Glutamatergic neuron (in vitro differentiated cells): ENCODE data around the gene ZCCHC24. TPM values are rescaled to one million over a fixed set of nuclear protein-coding genes. Genes with fewer than 3 reads are reported as not detected.

Experiments
- DNase-seq: peaks from one replicate; pipeline ENCODE4 v3.0.0; 2022
- H3K27ac Mint-ChIP-seq: one replicate; pipeline ENCODE4 v1.8.0; 2020; ENCODE audit warnings: mild to moderate bottlenecking, mixed read lengths, inconsistent platforms; ENCODE audit not compliant: unreplicated experiment
- H3K27me3 Mint-ChIP-seq: one replicate; pipeline ENCODE4 v1.8.0; 2020; ENCODE audit warnings: mild to moderate bottlenecking, moderate library complexity, mixed read lengths, inconsistent platforms; ENCODE audit not compliant: unreplicated experiment
- H3K36me3 Mint-ChIP-seq: one replicate; pipeline ENCODE4 v1.8.0; 2020; ENCODE audit warnings: mild to moderate bottlenecking, mixed read lengths, inconsistent platforms; ENCODE audit not compliant: unreplicated experiment
- H3K4me1 Mint-ChIP-seq: one replicate; pipeline ENCODE4 v1.8.0; 2020; ENCODE audit warnings: mild to moderate bottlenecking, low read depth, mixed read lengths, inconsistent platforms; ENCODE audit not compliant: unreplicated experiment
- H3K4me3 Mint-ChIP-seq: one replicate; pipeline ENCODE4 v1.8.0; 2020; ENCODE audit warnings: mild to moderate bottlenecking, mixed read lengths, inconsistent platforms; ENCODE audit not compliant: unreplicated experiment
- H3K9me3 Mint-ChIP-seq: one replicate; pipeline ENCODE4 v1.8.0; 2020; ENCODE audit warnings: mild to moderate bottlenecking, moderate library complexity, mixed read lengths, inconsistent platforms; ENCODE audit not compliant: unreplicated experiment
- CTCF ChIP-seq: fragments of 200-600 bp; sonication (generic); IDR thresholded peaks from one replicate; pipeline ENCODE4 v1.5.0; 2021; ENCODE audit not compliant: partially characterized antibody, unreplicated experiment
- total RNA-seq: library from RNA; stranded (reverse); fragmentation: NEBNext Ultra II Directional; extraction: Animal tissue kit (Norgen Biotek cat#: 25700); gene quantifications from one replicate; pipeline ENCODE4 v1.2.1, GENCODE V29; 2021; ENCODE audit not compliant: unreplicated experiment

ZCCHC24 gene
- total RNA-seq, 1 donor from 2014 or later = 3.0 TPM

GRCh38 chr10:79378647-79379511 lies 66.5 kb downstream of the ZCCHC24 start:
- H3K4me1 Mint-ChIP-seq = peaks cover 5% of the 10 kb centered on the region
- H3K27ac Mint-ChIP-seq = no peak overlapping the region
- no peak for TF ChIP-seq CTCF
- H3K9me3 Mint-ChIP-seq = no peaks in the 10 kb centered on the region
- DNase-seq = no peak
- H3K36me3 Mint-ChIP-seq = no peaks in the 10 kb centered on the region
- H3K27me3 Mint-ChIP-seq = peaks cover 1% of the 10 kb centered on the region
- H3K4me3 Mint-ChIP-seq = no peak overlapping the region

- TF ChIP-seq CTCF = no peak
- no peak overlapping the region for H3K27ac Mint-ChIP-seq
- no peaks in the 10 kb centered on the region for H3K36me3 Mint-ChIP-seq
- H3K27me3 Mint-ChIP-seq = peaks cover 1% of the 10 kb centered on the region
- DNase-seq = no peak
- H3K4me3 Mint-ChIP-seq = no peak overlapping the region
- H3K9me3 Mint-ChIP-seq = no peaks in the 10 kb centered on the region
- H3K4me1 Mint-ChIP-seq = peaks cover 5% of the 10 kb centered on the region
These were observed 67.1 kb downstream of the ZCCHC24 start for GRCh38 chr10:79378383-79378646.

- Mint-ChIP-seq H3K36me3 (no peaks in the 10 kb centered on the region), H3K9me3 (no peaks in the 10 kb centered on the region)
- no peak for DNase-seq
These were observed 67.7 kb downstream of the ZCCHC24 start for GRCh38 chr10:79377557-79378382.

GRCh38 chr10:79376751-79377556 lies 68.5 kb downstream of the ZCCHC24 start:
- H3K36me3 Mint-ChIP-seq = no peaks in the 10 kb centered on the region
- H3K27ac Mint-ChIP-seq = no peak overlapping the region
- no peak for DNase-seq
- no peaks in the 10 kb centered on the region for H3K9me3 Mint-ChIP-seq
- peaks cover 1% of the 10 kb centered on the region for H3K27me3 Mint-ChIP-seq
- no peak for TF ChIP-seq CTCF
- peaks cover 2% of the 10 kb centered on the region for H3K4me1 Mint-ChIP-seq
- H3K4me3 Mint-ChIP-seq = no peak overlapping the region

More at GRCh38 chr10:79377557-79378382, 67.7 kb downstream of the ZCCHC24 start:
- peaks cover 1% of the 10 kb centered on the region for H3K27me3 Mint-ChIP-seq
- no peak overlapping the region for H3K4me3 Mint-ChIP-seq
- peaks cover 5% of the 10 kb centered on the region for H3K4me1 Mint-ChIP-seq
- TF ChIP-seq CTCF = no peak
- H3K27ac Mint-ChIP-seq = no peak overlapping the region
